Limb (tissue), 2 donors: Measurements from ENCODE around the gene MIS18A.
"Not testable (repeated sequence)": the region's sequence is repeated elsewhere in the genome, so short reads cannot be mapped to it uniquely, and the experiment has no call there.

Source experiments
- DNase-seq, 2 donors: peaks; one replicate each; pipeline ENCODE4 v3.0.0-alpha.2; 2016; ENCODE audit errors: extremely low spot score in 2 of 2

Gene MIS18A, protein sequence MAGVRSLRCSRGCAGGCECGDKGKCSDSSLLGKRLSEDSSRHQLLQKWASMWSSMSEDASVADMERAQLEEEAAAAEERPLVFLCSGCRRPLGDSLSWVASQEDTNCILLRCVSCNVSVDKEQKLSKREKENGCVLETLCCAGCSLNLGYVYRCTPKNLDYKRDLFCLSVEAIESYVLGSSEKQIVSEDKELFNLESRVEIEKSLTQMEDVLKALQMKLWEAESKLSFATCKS

DNA sequence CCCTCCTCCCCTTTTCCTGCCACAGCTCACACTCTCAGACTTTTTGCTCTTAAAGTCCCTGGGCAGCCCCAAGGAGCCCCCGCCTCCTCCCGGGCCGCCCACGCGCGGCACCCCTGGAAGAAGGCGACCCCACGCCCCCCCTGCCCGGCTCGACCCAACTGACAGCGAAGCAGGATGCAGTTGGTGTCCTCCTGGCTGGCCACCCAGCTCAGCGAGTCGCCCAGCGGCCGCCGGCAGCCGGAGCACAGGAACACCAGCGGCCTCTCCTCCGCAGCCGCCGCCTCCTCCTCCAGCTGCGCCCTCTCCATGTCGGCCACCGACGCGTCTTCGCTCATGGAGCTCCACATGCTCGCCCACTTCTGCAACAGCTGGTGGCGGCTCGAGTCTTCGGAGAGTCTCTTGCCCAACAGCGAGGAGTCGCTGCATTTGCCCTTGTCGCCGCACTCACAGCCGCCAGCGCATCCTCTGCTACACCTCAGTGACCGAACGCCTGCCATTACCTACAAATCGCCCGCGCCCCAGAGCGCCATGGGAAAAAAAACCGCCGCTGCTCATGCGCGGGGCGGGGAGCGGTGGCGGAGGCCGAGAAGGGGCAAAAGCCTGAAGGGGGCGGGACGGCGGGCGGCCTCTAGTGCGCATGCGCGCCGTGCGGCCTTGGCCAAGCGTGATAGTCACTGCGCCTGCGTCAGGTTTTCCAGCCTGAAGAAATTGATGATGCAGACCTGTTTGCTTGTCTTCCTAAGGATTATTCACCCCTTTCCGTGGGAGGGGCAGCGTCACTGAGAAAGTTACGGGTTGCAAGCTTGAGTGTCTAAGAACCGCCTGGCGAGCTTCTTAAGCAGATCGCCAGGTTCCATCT is at the start of gene MIS18A:
Gene MIS18A (minus strand): TSS at position 532 of the 859 bp plus-strand sequence. CDS start 35 bp downstream, at position 497.
- DNase-seq: peak; percentile 96 to 98

DNA sequence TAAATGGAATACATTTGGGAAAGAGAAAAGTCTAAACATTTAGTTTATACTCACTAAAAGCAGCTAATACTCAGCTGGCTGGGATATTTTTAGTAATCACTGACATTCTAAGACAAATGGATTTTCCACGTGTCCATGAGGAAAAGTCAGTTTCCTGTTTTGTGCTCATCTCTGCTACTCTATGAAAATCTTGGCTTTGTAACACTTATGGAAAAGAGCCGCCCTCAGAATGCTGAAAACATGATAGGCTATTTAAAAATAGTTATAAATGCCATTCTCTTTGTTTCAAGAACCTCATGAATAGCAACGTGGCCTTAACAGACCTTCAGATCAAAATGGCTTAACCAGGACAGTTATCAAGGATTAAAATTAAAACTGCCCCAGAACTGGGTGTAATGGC is 49.7 kb upstream of the MIS18A start:
- peak in 1 of 2 donors; percentile 40 for DNase-seq

DNA sequence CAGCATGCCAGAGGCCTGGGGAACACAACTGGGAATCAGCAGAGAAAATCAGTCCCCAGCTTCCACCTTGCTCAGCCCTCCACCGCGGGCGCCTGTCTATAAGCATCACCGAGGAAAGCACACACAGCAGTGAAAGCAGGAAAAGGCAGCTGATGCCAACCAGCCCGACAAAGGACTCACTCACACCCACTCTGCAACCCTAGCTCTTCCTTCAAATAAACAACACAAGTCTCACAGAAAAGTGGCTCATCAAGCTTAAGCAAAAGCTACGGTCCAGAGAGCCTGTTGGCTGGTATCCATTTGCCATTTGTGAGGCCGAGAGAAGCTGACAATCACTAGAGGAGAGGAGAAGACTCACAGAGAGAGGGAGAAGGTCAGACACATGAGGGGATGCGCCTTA is 46.9 kb upstream of the MIS18A start:
- no peak for DNase-seq

DNA sequence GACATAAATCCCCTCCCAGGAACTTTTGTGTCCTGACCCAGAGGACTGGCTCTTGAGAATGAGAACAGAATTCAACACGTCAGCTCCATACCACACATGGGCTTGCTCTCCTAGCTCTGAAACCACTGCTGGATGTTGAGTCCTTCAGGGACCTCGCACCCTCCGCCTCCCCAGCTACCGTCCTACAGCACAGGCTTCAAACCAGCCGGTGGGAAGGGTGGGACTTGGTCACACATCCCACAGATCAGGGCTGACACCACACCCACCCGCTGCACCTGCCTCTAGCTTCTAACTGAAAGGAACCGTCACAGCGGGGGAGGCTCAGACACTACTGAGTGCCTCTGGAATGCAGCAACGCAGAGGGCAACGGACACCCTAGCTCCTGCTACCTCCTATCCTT is 43.8 kb upstream of the MIS18A start:
- no peak for DNase-seq

DNA sequence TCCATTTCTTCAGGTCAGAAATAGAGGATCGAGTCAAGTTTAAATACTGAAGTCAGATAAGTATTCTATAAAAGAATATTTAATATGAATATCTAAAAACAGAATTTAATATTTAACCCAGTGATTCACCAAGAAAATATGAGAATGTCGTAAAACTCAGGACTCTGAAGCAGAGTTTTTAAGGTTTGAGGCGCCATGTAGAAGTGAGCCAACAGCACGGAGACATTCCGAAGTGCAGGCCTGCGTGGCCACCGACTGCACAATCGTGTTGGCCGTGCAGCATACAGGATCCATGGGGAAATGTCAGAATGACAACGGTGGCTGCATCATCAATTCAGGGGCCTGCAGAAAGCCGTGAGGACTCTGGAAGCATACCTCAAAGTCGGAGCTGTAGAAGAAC is 43.3 kb upstream of the MIS18A start:
- DNase-seq: no peak

DNA sequence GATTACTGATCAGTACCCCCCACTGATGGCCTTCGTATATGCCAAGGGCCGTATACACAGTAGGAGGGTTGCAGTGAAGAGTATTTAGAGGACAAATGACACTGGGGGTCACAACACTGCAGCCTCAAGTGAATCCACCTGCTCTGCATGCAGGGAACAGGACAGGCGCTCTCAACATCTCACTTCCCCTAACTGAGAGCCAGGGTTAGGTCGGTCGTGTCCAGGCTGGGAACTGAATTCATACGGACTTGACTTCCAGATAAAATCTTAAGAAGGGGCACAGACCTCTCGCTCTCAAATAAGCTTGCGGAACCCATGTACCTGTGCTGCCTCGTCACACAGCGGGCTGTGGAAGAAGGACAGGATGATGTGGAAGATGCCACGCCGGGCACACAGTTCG is 42.6 kb upstream of the MIS18A start:
- DNase-seq: no peak

DNA sequence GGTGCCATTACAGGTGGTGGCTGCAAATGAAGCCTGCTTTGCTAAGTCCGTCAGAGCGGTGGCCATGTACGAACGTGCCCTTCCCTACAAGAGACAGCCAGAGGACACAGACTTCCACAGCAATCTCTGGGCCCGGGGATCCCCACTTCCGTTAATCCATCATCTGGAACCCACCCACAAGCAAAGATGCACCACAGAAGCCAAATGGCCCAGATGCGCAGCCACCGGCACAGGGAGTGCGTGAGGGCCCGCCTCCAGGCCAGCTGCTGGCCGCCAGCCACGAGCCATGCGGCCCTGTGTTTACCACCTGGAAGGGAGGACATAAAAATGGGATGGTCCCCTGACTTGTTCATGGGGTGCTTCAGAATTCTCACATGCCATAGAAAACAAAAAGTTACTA is 41.9 kb upstream of the MIS18A start:
- no peak for DNase-seq

DNA sequence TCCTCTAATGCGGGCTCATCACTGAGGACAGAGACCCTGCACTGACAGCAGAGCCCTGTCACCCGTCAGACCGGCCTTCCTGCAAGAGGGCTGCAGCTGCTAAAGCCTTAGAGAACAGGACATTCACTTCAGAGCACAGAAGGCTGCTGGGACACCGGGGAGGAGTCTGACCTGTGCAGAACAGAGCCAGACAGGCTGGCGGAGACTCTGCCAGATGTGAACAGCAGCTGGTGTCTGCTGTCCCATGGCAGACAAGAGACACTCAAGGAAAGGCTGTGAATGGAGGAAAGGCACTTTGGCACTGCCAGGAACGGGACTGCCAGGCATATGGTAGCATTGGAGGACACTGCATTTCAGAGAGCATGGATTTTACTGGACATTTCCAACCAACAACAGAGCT is 41.2 kb upstream of the MIS18A start:
- no peak for DNase-seq

DNA sequence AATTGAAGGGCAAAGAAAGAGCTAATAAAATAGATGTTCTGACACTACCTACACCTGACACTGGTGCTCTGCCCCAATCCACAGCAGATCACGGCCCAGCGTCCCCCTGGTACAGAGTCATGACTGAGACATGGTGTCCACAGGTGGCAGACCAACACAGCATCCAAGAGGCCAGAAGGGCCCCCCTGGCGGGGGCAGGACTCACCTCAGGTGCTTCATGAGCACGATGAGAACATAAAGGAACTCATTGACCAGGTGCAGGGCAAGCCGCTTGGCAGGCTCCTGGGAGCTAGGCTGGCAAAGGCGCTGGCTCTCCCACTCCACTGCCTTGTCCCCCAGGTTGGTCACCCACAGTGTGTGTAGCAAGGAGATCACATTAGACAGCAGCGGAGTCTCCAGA is 40.2 kb upstream of the MIS18A start:
- peak in 1 of 2 donors; percentile 14 for DNase-seq

DNA sequence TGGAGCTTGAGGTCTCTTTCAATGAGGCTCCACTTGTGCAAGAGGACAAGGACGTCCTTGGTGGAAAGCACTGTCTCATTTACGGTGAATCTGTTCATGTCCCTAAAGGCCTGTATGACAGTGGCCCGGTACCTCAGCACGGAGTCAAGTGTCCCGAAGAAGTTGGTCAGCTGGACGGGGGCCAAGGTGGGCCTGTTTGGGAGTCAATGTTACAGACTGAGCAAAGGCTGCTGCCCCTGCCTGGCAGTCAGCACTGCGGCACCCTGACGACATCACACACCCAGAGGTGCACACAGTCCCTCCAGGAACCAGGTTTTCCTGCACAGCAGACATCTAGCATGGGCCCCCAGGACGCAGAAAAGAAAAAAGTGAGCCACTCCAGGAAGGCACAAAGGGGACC is 38.9 kb upstream of the MIS18A start:
- no peak for DNase-seq

DNA sequence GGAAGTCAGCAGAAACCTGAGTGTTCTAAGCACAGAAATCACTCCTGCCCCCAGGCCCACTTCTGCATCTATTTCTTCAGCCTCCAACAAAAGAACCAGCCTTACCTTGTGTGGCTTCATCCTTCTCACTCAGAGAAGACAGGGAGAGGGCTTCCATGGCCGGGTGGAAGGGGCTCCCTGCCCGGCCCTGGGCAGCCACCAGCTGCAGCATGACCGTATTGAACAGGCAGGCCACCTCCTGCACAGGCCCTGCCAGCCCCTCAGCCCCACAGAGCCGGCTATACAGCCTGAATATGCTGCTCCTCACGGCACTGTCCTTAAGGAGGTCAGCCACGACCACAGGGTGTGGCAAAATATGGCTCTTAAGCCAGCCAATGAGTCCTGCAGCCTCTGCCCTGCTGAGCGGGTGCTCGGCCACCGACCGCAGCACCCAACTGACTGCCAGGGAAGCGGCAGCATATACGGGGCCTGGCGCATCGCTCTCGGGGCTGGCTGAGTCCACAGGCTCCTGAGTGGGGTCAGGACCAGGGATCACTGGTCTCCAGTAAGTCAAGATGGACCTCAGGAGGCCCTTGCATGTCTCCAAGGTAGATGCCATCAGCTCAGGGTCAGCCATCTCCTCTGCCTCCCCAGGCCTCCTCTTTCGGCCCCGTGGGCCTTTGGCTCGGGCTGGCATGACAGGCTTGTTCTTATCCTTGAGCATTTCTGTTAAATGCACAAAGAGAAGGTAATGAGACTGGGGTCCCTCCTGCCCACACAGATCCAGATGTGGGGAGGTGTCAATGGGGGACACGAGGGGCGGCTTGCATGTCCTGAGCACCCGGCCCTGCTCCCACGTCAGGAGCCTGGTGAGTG is 37.7 kb upstream of the MIS18A start:
- peak in 1 of 2 donors; percentile 11 for DNase-seq

DNA sequence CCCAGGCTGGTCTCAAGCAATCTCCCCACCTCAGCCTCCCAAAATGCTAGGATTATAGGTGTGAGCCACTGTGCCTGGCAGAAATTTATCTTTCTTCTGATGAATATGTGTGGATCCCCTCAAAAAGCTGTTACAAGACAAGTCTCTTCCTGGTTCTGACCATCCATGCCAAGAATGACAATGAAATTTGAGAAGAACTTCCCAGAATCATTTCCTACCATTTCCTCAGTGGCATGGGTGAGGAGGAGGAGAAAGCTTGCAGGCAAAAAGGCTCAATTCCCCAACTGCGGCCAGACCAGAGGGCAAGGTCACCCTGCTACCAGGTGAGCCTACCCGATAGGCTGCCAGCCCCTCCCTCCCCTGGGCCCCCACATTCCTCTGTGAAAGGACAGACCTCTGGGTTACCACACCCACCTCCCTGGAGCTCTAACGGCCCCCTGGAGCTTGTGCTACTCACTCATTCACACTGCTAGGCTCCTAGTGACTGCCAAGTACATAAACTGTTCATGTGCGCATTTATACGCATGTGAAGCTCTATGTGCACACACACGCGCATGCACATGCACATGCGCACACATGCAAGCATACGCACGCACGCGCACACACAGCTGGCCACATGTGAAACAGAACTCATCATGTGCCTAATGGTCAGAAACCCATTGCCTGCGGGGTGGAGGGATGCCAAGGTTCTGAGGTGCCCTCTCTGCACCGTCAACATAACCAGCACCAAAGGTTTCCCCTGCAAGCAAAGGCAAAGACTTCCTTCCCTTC is 36.8 kb upstream of the MIS18A start:
- peak in 1 of 2 donors; percentile 16 for DNase-seq

DNA sequence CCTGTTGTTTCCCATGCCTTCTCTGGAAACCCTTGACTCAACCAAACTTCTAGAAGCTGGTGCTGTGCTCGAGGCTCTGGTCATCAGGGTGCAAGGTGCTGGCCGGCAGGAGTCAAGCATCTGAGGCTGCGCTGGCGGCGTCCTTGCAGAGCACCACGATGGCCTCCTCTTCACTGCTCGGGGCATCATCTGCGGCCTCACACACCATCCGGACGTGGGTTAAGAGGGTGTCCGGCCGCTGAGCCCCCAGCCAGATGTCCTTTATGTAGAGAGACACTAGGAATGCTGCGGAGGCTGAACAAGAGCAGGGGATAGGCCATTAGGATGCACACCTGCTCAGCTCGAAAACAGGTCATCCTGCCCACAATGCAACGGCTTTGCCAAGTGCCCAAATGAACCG is 36.0 kb upstream of the MIS18A start:
- peak in 1 of 2 donors; percentile 7 for DNase-seq

DNA sequence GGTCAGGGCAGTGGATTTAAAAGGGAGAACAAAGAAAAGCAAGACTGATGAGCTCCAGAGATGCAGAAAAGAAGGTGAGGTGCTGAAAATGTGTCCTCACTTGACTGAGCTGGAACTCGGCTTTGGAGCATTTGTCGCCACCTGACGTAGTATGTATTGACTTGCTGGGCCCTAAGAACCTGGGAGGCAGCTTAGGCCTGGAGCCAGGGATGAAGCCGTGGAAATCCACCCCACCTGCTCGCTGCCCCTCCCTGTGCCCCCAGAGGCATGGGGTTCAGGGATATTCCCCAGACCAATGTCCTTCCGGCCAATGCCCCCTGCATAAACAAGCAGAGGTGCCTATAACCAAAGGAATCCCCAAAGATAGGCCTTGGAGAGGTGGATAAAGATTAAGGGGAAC is 34.1 kb upstream of the MIS18A start:
- no peak for DNase-seq

DNA sequence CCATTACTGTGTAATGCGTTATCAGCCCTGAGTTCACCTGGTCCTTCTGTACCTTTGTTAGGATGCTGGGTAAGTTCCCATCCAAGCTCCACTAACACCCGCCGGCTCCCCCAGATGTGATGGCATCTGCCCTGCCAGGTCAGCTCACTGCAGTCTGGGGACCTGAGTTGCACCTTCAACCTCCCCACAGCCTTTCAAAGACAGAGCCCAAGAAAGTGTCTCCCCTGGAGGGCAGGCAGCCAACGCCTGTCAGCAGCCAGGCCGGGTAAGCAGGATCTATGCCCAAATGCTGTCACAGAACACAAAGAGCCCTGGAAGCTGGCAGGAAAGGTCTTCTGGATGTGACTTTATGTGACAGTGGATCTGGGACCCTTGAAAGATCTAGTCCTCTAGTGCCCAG is 33.5 kb upstream of the MIS18A start:
- DNase-seq: no peak

DNA sequence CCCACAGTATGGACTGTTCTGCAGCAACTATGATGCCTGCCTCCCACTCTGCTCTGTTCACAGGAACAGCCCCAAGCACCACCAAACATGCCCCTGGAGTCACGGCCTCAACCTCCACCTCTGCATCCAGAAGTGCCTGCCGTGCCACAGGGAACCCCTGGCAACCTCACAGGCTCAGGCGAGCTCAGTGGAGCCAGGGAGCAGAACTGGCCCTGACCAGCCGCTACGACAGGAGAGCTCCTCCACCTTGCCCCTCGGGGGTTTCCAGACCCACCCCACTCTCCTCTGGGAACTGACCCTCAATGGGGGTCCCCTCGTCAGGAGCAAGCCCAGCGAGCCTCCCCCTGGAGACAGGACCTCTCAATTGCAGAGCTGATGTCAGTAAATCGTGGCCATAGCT is 32.8 kb upstream of the MIS18A start:
- DNase-seq: no peak

DNA sequence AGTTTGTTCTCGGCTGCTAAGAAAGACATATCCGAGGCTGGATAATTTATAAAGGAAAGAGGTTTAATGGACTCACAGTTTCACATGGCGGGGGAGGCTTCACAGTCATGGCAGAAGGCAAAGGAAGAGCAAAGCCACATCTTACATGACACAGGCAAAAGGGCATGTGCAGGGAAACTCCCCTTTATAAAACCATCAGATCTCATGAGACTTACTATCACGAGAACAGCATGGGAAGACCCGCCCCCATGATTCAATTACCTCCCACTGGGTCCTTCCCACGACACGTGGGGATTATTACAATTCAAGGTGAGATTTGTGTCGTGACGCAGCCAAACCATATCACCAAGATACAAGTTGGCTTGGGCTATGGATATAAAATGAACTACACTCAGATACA is 32.1 kb upstream of the MIS18A start:
- not testable (repeated sequence) for DNase-seq

DNA sequence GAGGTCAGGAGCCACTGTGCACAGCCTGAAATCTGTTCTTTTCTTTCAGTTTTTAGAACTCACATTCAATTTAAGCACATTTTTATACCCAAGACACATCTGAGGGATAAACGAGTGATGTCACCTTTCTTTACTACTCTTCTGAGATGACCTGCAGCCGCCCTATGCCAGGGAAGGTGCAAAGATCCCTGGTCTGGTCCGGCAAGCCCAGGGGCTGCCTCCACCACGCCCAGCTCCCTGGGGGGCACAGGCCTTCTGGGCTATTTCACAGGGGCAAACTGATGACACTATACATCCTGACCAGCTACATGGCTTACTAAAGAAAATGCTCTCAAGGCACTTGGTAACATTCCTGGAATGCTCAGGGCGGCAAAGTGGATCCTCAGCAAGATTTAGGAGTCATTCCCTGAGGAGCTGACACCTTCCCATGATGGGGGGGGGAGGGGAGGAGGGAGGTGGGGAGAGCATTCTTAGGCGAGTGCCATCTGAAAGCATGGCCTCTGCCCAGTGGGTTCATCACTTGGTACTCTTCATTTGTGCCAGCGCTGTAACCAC is 31.1 kb upstream of the MIS18A start:
- no peak for DNase-seq

DNA sequence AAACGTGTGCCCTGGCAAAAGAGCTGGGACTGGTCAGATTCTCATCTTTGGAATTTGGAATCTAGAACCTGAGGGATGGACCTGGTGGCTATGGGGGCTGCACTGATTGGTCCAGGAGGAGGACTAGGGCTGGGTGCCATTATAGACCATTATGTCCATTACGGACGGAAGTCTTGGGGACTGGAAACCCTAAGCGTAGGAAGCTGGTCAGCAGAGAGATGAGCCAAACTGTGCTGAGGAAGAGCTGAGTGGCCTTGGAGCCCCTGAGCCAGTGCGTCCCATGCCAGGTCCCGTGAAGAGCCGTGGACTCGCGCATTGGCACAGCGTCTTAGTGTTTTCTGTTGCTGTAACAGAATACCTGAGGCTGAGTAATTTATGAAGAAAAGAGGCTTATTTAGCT is 29.8 kb upstream of the MIS18A start:
- DNase-seq: no peak

DNA sequence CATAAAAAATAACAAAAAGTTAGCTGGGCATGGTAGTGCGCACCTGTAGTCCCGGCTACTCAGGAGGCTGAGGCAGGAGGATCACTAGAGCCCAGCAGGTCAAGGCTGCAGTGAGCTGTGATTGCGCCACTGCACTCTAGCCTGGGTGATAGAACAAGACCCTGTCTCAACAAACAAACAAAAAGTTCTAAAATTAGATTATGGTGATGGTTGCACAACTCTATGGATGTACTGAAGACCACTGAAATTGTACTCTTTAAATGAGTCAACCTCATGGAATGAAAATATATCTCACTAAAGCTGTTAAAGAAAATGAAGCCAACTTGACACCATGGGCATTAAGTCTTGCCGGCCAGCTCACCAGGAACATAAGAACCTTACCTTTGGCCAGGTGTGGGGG is 28.9 kb upstream of the MIS18A start:
- no peak for DNase-seq
